Activated CD4-positive, alpha-beta T cell treated with anti-CD3 and anti-CD28 coated beads, Interleukin-2, Interleukin-6, amounts not matched to agents 100 ng/mL and 50 ng/mL, durations not matched to agents 16 hours and 8 hours (primary cell): ENCODE measurements around the gene LTC4S.
"Not testable (repeated sequence)": the region's sequence is repeated elsewhere in the genome, so short reads cannot be mapped to it uniquely, and the experiment has no call there.

Experiments used
- DNase-seq: peaks from one replicate; pipeline ENCODE4 v3.0.0-alpha.2; 2020

The LTC4S gene

DNA sequence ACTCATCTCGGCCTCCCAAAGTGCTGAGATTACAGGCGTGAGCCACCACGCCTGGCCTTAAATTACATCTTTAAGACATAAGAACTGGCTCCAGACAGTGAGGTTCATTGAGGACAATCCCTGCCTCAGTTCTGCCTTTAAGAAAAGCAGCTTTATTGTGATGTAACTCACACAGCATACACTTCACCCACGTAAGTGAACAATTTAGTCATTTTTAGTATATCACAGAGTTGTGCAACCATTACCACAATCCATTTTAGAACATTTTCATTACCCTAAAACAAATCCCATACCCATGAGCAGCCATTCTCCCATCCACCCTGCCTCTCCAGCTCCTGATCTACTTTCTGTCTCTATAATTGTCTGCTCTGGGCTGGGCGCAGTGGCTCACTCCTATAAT is 24.0 kb upstream of the LTC4S start:
- DNase-seq = no peak

DNA sequence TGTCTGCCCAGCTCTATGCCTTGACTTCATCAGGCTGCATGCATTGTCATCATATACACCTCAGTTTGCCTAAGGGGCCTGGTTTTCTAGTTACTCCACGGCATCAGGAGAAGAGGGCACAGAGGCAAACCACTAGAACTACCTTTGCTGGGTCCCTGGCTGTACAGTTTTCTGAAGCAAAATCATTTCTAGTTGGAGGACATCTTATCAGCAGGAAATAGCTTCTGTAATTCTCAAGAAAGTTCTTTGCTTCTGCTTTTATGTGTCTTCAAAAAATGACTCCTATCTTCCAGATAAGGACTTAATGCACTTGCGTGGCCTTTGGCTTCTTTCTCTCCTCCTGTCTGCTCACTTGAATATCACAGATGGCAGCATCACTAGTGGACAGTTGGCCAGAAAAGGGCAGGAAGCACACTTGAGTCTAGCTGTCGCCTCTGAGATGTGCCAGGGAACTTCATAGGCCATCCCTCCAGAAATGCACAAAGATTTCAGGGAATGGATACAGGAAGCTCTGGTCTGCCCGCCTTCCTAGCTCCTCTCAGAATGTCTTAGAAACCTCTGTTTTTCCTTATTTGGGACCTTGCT is 22.4 kb upstream of the LTC4S start:
- DNase-seq = no peak

GRCh38 chr5:179772351-179772750 is 21.4 kb upstream of the LTC4S start:
- no peak for DNase-seq

DNA sequence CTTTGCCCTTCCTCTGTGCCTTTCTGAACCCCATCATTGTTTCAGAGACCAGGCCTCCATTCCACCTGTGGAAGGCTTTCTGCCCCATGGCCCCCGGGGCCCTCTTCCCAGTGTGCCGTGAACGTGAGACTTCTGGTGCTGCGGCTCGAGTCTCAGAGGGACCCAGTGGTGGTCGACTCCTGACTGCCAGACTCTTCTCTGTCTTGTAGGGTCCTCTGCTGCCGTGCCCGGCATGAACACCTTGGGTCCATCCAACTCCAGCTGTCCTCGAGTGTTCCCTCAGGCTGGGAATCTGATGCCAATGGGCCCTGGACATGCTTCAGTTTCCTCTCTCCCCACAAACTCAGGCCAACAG is 20.1 kb upstream of the LTC4S start:
- no peak for DNase-seq

DNA sequence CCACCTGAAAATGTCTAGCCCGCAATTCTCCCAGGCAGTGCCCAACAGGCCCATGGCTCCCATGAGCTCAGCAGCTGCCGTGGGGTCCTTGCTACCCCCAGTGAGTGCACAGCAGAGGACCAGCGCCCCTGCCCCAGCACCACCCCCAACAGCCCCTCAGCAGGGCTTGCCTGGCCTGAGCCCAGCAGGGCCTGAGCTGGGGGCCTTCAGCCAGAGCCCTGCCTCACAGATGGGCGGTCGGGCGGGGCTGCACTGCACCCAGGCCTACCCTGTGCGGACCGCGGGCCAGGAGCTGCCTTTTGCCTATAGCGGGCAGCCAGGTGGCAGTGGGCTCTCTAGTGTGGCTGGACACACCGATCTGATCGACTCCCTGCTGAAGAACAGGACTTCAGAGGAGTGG is 19.3 kb upstream of the LTC4S start:
- no peak for DNase-seq

- DNase-seq = no peak
Measured at GRCh38 chr5:179776411-179776938, 17.3 kb upstream of the LTC4S start.

GRCh38 chr5:179777456-179777855 is 16.3 kb upstream of the LTC4S start:
- no peak for DNase-seq

- no peak for DNase-seq
Measured at GRCh38 chr5:179777909-179778308, 15.9 kb upstream of the LTC4S start.

DNA sequence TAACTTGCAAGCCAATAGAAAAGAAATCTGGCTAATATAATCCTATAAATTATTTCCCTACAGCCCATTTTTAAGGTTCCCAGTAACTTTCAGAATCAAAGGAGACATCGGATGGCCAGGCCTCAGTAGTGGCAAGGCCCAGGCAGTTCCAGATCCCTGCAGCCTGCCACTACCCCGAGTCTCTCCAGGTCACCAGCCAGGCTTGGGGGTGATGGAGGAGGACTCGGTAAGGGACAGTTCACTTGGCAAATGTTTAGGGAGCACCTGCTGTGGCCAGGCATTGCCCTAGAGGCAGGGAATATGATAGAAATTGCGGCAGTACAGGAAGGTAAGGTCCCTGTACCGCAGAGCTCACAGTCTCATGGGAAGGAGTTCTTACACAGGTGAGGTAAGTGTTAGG is 15.2 kb upstream of the LTC4S start:
- DNase-seq = no peak

DNA sequence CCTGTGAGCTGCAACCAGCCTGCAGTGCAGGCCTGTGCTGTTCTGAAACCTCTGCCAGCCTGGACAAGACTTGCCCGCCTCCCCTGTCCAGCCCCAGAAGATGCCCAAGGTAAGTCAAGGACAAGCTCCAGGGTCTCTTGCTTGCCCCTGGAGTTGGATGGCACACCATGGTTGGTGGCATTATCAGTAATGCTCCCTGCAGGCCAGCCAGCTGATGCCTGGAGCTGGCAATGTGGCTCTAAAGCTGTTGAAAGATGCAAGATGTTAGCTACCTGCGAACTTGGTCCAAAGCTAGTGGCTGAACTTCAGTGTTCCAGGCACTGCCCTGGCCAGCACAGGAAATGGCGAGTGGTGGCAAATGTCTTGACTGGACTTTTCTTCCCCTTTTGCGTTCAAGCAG is 14.0 kb upstream of the LTC4S start:
- no peak for DNase-seq

DNA sequence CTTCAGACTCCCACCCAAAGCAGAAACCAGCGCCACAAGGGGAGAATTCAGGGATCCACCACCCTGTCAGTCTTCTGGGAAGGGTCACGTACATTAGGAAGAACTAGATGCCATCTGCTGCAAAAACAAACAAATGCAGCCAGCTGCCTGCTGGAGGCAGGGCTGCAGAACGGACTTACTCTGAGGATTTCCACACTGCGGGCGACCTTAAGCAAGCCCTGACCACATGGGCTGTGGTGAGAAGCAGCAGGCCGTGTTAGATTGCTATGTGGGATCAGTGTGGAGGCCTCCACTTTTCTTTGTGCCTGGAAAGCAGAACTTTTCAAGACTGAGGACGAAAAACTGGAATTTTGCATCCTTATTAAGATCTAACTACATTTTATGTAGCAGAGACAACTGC is 13.4 kb upstream of the LTC4S start:
- no peak for DNase-seq

GRCh38 chr5:179781846-179782245 is 11.9 kb upstream of the LTC4S start:
- no peak for DNase-seq

DNA sequence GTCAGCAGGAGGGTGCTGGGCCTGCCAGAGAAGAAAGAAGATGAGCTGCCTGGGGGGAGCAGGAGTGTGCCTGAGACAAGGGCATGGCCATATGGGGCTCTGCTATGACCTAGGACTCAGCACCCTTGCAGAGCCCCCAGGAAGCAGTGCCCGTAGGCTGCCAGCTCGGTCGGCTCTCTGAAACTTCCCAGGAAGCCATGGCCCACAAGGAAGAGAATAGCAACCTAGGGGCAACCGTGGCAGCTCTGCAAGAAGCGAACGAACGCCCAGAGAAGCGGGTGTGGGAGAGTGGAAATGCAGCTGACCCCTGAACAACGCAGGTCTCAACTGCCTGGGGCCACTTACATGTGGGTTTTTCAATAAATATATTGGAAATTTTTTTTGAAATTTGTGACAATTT is 10.7 kb upstream of the LTC4S start:
- DNase-seq = no peak

- DNase-seq = no peak
Measured at GRCh38 chr5:179786861-179787260, 6.9 kb upstream of the LTC4S start.

- DNase-seq = no peak
Measured at GRCh38 chr5:179788193-179788854, 5.5 kb upstream of the LTC4S start.

GRCh38 chr5:179789278-179789677 is 4.5 kb upstream of the LTC4S start:
- DNase-seq = not testable (repeated sequence)

- no peak for DNase-seq
Measured at GRCh38 chr5:179791881-179792611, 1.7 kb upstream of the LTC4S start.

GRCh38 chr5:179792612-179793467 is 946 bp upstream of the LTC4S start:
- no peak for DNase-seq

- DNase-seq = no peak
Measured at GRCh38 chr5:179794171-179794570, 385 bp downstream of the LTC4S start.

GRCh38 chr5:179794575-179794974 is 789 bp downstream of the LTC4S start:
- no peak for DNase-seq

DNA sequence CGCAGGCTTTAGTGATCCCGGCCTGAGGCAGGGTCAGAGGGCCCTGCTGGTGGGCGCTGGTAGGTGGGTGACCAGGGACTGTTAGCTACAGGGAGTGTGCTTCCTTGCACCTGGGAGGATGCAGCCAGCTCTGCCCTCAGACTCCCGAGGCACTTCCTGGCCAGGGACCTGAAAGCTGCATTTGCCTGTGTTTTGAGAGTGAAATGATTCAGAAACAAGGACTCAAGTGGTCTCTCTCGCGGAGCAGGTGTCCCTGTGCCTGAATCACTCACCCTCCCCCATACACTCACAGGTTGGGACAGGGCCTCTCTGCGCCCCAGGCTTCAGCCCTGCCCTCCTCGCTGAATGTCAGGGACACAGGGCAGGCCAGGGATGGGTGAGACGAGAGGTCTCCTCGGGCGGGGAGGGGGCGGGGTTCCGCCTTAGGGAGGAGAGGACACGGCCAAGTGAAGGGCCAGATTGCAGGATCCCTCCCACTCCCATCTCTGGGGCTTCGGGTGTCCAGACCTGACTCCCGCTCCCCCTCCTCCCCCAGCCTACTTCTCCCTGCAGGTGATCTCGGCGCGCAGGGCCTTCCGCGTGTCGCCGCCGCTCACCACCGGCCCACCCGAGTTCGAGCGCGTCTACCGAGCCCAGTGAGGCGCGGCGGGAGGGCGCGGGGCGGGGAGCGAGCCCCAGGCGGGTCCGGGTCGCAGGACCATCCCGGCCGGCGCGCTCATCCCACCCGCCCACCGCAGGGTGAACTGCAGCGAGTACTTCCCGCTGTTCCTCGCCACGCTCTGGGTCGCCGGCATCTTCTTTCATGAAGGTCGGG is 1.5 kb downstream of the LTC4S start:
- no peak for DNase-seq
